OCI-M2 (cell line): ENCODE data around the gene ATP9B.
"Not testable (repeated sequence)": the region's sequence is repeated elsewhere in the genome, so short reads cannot be mapped to it uniquely, and the experiment has no call there.

Source experiments
- DNase-seq: peaks from one replicate; lab custom pipeline; 2025; ENCODE audit not compliant: unreplicated experiment; lab: John Stamatoyannopoulos, UW

ATP9B gene

DNA sequence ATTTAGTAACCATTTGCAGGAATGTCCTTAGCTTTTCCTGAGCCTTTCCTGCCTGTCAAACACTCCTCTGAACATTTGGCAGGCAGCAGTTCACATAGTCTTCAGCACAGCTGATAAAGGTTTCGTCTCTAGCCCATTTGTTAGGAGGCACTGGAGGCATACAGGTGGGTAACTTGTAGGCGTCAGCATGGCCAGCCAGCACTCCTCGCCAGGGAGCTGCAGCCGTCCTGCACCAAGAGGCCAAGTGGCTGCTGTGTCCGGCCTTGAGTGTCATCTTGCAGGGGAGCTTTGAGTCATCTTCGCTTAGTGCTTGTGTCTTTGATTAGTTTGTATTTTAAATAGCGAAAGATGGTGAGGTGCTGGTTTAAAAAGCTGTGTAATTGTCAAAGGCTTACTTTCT lies 206.3 kb downstream of the ATP9B start:
- no peak for DNase-seq

DNA sequence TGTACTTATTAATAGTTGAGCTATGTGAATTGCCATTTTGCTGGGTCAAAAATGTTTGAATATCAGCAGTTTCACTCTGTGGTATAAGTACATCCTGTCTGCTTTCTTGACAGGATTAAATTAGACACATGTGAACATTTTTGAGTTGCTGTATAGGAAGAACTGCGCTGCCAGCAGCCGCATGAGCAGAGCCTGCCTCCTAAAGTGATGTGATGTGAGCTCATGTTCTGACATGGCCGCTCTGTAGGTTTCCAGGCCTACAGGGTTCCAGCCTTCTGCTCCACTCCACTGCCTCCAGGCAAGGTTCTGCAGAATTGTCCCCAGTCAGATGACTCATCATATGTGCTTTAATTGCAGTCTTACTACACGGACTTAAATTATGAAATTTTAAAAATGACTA lies 206.8 kb downstream of the ATP9B start:
- no peak for DNase-seq

DNA sequence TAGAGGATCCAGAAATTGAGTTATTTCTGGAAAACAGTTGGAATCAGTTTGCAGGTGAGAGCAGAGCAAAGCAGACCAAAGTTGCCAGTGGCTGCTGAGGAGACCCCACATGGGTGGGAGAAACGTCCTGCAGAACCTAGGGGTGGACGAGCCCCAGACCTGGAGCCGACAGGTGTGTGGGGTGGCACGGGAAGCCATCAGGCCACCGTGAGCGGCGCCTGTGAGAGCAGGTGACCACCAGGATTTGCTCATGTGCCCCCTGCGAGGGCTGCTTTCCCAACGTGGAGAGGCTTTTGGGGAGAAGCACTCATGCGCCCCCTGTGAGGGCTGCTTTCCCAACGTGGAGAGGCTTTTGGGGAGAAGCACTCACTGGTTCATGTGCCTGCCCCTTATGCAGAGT lies 209.7 kb downstream of the ATP9B start:
- DNase-seq, result no peak

DNA sequence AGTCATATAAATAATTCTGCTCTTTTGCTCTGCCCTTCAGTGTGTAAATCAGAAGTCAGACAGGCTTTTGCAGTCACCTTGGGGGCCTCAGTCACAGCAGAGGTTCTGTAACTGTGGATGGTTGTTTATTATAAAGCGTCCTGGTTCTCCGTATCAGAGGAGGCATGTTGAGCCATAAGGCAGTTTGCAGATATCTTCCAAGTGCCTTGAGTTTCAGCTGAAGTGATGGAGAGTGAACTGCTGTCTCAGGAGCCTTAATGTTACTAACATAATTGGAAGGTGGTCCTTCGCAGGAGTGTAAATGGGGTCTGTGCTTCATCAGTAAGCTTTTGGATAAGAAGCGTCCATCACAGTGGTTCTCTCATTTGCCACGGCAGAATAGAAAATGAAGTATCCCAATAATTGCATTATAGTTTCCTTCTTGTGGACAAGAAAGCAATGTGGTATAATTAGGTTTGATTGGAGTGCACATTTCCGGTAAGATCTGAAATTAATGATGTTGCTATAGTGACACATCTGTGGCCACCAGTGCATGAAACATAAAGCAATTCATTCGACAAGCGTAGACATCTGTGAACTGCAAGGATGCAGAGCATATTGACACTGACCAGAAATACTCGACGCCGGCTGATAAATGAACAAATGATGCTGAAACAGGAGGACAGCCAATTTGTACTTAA lies 214.1 kb downstream of the ATP9B start:
- DNase-seq, result no peak

DNA sequence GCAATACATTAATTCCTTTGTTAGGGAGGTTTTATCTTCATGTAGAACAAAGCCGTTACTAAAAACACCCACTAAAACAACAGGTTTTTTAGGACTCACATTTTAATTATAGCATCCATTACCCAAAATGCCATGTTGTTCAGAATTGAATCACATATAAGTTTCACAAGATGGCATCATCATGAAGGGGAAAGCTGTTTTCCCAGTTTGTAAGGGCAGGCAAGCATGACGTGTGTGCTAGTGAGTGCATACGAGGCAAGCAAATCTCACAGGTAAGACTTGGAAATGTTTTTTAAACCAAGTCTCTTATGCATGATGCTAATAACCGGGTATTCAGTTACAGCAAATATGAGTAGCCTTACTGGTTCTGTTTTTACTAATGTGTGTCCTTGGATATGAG lies 214.7 kb downstream of the ATP9B start:
- no peak for DNase-seq

DNA sequence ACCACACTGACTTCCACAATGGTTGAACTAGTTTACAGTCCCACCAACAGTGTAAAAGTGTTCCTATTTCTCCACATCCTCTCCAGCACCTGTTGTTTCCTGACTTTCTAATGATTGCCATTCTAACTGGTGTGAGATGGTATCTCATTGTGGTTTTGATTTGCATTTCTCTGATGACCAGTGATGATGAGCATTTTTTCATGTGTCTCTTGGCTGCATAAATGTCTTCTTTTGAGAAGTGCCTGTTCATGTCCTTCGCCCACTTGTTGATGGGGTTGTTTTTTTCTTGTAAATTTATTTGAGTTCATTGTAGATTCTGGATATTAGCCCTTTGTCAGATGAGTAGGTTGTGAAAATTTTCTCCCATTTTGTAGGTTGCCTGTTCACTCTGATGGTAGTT lies 216.0 kb downstream of the ATP9B start:
- not testable (repeated sequence) for DNase-seq

DNA sequence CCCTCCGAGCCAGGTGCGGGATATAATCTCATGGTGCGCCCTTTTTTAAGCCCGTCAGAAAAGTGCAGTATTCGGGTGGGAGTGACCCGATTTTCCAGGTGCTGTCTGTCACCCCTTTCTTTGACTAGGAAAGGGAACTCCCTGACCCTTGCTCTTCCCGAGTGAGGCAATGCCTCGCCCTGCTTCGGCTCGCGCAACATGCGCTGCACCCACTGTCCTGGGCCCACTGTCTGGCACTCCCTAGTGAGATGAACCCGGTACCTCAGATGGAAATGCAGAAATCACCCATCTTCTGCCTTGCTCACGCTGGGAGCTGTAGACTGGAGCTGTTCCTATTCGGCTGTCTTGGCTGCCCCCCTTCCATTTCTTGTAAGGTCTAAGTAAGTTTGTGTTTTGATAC lies 221.2 kb downstream of the ATP9B start:
- not testable (repeated sequence) for DNase-seq

DNA sequence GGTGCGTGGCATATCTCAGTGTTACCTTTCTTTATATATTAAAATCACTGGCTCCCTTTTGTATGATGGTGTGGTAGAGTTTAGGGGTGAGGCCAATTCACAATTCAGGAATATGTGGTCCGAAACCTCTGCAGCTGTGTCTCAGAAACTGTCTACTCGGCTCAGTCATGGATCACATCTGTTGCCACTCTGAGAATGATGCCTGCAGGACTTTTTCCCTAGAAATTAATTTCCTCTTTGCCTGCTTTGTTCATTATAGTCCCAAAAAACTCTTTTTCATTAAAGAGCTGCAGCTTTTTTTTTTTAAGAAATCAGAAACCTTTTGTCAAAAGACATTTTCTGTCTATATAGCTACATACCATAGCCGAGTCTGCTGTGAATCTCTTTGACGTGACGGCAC lies 221.7 kb downstream of the ATP9B start:
- no peak for DNase-seq

DNA sequence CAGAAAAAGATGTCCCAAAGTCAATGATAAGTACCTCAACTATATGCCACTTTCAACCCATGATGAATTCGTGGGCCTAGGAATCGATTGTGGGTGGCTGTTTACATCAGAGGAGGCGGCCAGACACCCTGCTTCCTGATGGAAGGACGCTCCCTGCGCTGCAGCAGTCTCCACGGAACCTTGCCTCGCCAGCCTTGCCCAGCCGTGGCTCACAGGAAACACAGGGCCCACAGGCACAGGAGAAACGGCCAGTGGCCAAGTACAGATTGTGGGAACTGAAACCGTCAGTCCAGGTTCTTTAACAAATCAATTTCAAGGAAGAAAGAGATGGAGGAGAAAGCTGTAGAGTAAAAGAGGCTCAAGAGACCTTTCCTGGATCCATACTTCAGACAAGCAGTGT lies 225.0 kb downstream of the ATP9B start:
- no peak for DNase-seq

DNA sequence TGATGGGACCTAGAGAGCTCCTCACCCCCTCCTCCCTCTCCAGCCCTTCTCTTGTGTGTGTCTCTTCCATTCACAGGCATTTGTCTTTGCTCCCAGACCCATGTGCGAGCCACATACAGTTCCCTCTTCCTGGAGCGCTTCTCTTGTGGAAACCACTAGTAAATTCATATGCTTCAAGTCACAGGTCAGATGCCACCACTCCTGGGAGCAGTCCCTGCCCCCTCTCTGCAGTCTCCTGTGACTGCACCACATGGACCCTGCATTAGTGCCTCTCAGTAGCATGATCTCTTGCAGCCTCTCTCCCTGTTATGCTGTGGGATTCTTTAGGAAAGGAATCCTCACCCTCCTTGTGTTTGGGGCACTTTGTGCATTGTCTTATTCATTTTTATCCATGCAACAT lies 230.1 kb downstream of the ATP9B start:
- DNase-seq, result no peak

DNA sequence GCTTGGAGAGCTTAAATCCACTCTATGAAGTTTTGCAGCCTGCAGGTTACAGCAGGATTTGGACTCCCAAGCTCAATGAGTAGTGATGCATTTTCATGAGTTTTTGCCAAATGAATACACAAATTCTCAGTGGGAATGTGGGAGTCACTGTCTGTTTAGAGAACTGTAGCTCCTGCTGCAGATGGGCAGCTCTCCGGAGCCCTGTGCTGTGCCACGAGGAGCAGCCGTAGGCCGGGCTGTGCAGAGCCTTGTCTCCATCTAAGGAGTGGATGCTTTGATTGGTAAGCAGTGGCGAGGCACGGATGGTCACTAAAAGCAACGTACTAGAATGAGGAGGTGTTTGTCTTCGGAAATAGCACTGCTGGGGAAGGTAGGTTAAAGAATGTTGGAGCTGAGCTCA lies 230.5 kb downstream of the ATP9B start:
- DNase-seq, result no peak

DNA sequence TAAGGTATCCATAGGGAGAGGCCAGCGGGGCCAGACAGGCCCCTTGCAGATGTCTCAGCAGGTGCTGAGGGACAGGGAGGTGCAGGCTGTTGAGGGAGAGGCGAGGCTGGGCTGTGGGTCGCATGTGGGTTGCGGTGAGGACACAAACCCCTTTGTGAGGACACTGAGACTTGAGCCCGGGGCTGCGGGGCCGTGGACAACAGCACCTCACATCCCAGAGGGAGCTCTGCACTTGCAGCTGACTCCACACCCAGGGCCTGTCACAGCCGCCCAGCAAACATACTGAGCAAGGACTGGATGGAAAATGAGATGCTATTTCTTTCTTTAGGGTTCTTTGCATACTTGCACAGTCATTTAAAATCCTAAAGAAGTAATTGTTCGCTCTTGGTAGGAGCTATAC lies 231.2 kb downstream of the ATP9B start:
- no peak for DNase-seq

DNA sequence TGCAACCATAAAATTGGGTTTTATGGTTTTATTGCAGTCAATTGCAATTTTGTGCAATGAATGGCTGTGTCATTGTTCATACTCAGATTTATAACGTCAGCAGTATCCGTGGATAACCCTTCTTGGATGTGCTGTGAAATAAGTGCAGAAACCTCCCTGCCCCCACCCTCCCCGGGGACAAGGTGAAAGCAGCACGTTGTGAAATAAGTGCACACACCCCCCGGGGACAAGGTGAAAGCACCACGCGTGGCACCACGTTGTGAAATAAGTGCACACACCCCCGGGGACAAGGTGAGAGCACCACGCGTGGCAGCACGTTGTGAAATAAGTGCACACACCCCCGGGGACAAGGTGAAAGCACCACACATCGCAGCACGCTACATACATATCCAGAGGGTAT lies 232.9 kb downstream of the ATP9B start:
- no peak for DNase-seq

DNA sequence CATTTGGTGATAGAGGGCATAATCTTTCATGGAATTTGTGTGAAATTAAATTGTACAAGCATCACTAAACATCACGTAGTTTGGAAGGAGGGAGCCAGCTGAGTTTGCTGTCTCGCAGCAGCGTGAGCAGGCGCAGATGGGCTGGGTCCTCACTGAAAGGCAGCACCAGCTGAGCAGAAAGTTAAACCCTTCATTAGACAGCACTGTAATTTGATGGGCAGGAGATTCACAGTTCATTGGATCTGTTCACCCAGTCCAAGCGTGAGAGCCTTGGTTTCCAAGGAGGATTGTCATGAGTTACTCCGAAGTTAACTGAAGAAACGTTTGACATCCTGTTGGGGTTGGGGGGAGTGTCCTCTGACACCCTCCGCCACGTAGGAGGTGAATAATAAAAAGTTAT lies 236.7 kb downstream of the ATP9B start:
- DNase-seq, result no peak

DNA sequence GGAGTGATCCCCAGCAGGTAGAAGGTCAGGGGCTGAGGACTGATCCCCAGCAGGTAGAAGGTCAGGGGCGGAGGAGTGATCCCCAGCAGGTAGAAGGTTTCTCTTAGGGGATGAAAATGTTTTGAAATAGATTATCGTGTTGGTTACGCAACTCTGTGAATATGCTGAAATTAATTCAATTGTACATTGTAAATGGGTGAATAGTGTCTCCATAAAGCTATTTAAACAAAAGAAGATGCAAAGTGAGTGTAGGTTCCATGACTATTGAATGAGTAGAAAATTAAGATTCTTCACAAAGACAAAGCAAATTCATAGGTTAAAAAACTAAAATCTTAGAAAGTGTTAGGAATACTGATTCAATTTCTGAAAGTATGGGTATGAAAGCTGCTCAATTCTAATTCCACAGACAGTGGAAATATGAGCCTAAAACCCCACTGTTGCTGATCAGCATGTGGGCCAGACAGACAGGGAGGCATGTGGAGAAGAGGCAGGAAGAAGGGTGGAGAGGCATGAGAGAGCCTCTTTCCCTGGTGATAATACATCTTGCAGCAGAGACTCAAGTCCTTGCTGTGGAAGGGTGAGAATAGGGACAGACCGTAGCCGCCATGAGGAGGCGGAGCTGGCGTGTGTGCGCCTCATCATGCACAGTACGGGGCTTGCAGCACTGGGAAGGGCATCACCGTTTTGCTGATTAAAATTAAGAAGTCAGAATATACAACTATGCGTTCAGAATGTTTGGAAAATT lies 240.6 kb downstream of the ATP9B start:
- no peak for DNase-seq

DNA sequence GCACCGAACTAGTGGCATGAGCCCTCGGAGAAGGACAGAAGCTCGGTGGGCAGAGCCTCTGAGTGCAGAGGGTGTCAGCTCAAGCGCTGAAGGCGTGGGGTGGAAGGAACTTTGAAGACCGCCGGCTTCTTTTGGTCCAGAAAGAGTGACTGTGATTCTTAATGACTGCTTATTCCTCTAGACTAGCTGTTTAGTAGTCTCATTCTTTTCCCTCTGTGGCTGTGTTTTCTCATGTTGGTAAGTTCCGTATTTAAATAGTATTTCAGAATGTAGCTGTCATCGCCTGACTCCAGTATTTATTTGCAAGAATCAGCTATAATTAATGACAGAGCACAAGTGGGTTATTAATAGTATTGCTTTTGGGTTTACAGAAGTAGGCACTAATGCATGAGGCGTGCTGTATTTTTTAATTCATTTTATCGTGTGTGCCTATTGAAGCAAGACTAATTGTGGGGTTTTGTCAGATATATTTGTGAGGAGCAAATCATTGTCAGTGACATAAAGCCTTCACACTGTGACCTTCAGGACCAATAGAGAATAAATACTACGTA lies 245.7 kb downstream of the ATP9B start:
- no peak for DNase-seq

DNA sequence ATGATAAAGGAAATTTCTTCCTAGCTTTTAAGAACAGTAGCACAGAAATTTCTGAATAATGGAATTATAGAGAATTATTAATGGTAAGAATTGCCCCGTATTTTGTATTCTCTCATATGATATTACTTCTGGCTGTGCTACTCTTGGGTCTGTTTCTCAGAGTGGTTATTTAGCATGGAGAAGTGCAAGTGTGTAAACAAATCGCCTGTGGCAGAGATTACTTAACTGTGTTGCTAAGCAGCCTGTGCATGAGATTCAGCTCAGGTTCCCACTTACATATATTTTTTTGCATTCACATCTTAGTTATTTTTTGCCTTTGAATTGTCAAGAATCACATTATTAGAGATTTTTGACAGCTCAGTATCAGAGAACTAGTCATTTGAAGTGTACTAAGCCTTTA lies 246.4 kb downstream of the ATP9B start:
- no peak for DNase-seq

DNA sequence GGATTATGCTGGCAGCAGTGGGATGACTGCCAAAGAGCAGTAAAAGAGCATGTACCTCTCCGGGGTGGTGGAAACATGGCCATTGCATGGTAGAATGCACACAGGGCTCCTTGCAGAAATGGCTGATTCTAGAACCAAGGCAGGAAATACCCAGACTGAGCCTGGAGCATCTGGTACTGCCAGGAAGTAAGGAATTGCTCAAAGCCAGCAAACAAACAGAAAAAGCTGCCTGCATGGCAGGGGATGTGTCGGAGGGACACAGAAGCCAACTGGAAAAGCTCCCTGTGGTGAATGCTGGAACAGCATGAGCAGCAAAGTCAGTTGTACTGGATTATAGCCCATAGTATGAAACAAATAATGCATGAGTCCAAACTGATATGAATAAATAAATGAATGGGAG lies 248.5 kb downstream of the ATP9B start:
- DNase-seq, result no peak

DNA sequence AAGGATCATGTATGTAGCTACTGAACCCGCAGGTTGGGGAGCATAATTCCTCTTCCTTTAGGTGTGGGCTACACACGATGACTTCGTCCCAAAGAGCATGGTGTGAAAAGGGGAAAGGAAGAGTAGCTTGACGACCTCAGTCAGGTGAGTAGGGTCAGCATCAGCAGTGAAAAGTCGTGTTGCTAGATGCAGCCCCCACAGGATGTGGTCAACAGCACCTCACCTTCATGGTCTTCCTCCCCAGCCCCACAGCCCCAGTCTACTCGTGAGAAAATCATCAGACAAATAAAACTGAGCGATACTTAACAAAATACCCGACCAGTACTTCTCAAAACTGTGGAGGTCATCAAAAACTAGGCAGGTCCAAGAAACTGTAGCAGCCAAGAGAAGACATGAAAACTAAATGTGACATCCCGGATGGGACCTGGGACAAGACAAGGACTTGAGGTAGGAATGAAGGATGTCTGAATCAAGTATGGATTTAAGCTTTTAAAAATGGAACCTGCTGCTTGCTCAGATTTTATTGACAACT lies 249.0 kb downstream of the ATP9B start:
- no peak for DNase-seq

DNA sequence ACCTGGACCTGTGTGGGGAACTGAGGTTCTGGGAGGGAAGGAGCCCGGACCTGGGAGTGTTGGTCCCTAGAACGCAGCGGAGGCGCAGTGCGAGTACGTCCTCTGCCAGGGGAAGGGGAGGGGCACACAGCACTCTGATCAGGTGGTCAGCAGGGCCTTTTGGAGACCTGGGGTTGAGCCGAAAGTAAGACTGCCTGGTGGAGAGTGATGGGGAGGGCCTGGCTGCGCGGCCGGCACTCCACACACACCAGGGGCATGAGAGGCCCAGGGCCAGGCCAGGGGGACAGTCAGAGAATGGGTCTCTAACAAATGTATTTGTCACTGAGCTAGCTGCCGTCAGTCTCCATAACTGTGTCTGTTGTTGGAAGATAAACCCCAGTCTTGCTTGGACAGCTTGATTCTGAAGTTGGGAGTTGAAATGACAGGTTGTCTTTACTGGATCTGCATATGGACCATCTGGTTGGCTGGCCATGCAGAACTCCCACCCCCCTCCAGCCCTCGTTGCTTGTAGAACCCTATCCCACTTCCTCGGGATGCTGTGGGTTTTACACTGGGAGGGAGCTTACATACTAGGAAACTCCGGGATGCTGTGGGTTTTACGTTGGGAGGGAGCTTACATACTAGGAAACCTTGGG lies 251.1 kb downstream of the ATP9B start:
- no peak for DNase-seq

DNA sequence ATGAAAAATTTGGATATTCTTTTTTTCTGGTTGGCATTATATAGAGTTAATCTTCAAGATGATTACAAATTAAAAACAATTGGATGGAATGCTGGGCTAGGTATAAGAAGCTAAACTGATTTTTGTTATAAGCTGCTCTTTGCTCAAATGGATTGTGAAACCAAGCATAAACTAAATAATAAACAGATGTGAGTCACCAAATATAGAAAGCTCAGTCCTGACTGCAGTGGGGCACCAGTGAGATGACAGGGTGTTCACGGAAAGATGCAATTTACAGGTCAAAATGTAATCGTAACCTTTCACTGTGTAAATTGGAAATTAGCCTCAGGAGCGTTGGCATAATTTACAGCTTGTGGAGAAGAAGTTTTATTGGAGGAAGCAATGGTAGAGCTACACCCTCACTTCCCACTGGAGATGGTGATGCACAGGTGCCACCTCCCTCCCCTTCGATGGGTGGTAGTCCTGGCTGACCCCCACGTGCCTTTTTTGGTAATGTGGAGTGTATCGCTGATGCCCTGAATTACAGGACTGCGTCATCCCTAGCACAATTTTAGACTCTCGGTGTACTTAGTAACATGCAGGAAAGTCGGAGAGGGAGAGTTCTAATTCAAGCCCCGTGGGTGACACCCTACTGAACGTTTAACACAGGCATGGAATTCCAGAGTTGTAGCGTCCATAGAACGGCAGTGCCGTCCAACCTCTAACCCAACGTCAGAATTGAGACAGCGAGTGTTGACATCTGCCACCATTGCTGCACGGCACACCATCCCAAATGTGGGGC lies 252.6 kb downstream of the ATP9B start:
- no peak for DNase-seq
